Raji (cell line): Measurements from ENCODE around the gene ATRX.

ENCODE experiments used
- POLR2A ChIP-seq: IDR thresholded peaks from 2 replicates; pipeline ENCODE4 v1.6.1; 2011; ENCODE audit warnings: low read depth, low read length, control low read depth; ENCODE audit not compliant: insufficient read depth

Gene ATRX

GRCh38 chrX:77638397-77638796, 147.6 kb downstream of the ATRX start:
- no peak for TF ChIP-seq POLR2A

- no peak for TF ChIP-seq POLR2A
These were observed 150.6 kb downstream of the ATRX start for GRCh38 chrX:77635373-77635772.

- TF ChIP-seq POLR2A = no peak
These were observed 157.6 kb downstream of the ATRX start for GRCh38 chrX:77628294-77629025.

GRCh38 chrX:77622672-77623071, 163.3 kb downstream of the ATRX start:
- TF ChIP-seq POLR2A = no peak

GRCh38 chrX:77622233-77622632, 163.8 kb downstream of the ATRX start:
- no peak for TF ChIP-seq POLR2A

- no peak for TF ChIP-seq POLR2A
These were observed 168.8 kb downstream of the ATRX start for GRCh38 chrX:77617206-77617605.

- TF ChIP-seq POLR2A = no peak
These were observed 182.2 kb downstream of the ATRX start for GRCh38 chrX:77603635-77604336.

- TF ChIP-seq POLR2A = no peak
These were observed 188.5 kb downstream of the ATRX start for GRCh38 chrX:77597511-77597910.

GRCh38 chrX:77597090-77597489, 188.9 kb downstream of the ATRX start:
- TF ChIP-seq POLR2A = no peak

GRCh38 chrX:77595848-77596247, 190.2 kb downstream of the ATRX start:
- TF ChIP-seq POLR2A = no peak

- TF ChIP-seq POLR2A = no peak
These were observed 213.7 kb downstream of the ATRX start for GRCh38 chrX:77572322-77572721.

- no peak for TF ChIP-seq POLR2A
These were observed 220.7 kb downstream of the ATRX start for GRCh38 chrX:77565278-77565677.

GRCh38 chrX:77564823-77565222, 221.2 kb downstream of the ATRX start:
- TF ChIP-seq POLR2A = no peak

GRCh38 chrX:77561372-77561771, 224.6 kb downstream of the ATRX start:
- TF ChIP-seq POLR2A = no peak

GRCh38 chrX:77556276-77556675, 229.7 kb downstream of the ATRX start:
- TF ChIP-seq POLR2A = no peak

GRCh38 chrX:77548751-77549150, 237.3 kb downstream of the ATRX start:
- no peak for TF ChIP-seq POLR2A

GRCh38 chrX:77528034-77528433, 258.0 kb downstream of the ATRX start:
- no peak for TF ChIP-seq POLR2A

GRCh38 chrX:77527233-77528001, 258.6 kb downstream of the ATRX start:
- no peak for TF ChIP-seq POLR2A
